GM21723 (cell line): Measurements from ENCODE around the gene PDE10A.

Experiments
- ATAC-seq: cut with Tn5 transposase; IDR thresholded peaks from one replicate; pipeline ENCODE4 v1.9.1; 2021; ENCODE audit warnings: mild to moderate bottlenecking, moderate library complexity; ENCODE audit not compliant: unreplicated experiment

PDE10A gene

DNA sequence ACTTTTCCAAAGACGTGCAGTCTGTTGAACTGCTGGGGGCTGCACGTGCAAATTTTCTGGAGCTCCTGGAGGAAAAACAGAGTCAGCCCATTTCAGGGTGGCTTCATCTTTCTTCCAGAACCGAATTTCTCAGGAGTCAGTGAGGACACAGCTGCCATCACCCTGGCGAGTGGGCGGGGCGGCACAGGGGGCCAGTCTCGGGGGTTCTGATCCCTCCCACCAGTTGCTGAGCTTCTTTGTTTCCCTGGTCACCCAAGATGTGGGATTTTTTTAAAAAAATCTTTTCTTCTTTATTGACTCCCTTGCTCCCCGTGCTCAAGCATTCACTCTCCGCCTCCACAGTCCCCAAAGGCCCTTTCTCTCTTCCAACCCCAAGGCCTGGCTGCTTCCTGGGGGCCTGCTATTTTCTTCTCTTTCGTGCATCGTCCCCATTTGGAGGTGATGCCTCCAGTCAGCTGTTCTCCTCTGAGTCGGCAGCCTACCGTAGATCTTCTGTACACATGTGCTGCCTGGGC, 362.6 kb downstream of the PDE10A start:
- ATAC-seq: no peak

DNA sequence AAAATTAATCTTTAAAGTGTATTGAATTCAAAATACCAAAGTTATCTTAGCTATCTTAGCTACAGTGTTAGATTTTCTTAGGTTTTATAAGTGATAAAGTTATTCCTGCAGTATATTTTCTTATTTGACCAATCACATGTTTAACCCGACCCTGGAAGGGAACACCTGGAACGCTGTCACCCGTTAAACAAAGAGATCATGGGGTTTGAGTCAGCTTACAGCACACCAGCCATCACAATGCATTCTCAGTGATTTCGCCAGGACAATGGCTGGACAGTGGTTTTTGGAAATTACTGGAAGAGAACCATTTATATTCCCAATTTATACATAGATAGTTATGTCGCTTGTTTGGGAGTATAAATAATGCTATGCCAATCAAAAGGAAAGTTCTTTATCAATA, 364.2 kb downstream of the PDE10A start:
- no peak for ATAC-seq

DNA sequence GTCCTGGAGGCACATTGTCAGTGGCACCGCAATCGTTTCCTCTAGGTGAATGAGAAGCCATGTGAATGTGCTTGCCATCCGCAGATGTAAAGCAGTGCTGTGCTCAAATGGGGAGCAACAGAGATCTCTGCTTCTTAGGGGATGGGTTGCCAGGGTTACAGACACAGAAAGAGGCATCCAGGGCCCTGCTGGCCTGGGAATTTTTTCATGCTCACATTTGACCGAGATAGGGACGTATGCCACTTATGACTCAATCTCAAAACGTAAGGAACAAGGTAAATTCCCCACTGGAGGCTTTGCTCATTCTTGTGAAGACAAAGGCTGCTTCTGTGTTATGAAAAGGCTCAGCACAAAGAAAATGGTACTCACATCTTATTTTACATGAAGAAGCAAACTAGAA, 364.6 kb downstream of the PDE10A start:
- ATAC-seq: no peak

DNA sequence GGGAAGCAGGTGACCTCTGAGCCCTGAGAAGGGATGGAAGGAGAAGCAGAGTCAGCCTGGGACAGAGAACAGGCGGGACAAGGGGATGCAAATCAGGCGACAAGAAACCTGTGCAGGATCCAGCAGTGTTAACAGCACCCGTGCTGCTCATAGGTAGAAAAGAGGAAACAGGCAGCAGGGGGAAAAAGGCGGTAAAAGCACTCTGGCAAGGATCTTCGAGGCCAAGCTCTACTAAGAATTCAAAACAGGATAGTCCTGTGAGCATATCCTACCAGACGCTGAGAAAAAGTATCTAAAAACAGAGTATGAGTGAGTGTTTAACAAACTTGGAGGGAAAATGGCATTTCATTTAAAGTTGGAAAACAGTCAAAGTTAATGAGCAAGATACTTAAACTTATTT, 370.4 kb downstream of the PDE10A start:
- no peak for ATAC-seq
